Stimulated activated naive CD8-positive, alpha-beta T cell treated with anti-CD3 and anti-CD28 coated beads, Interleukin-15, amount 100 ng/mL, for 72 hours (primary cell): ENCODE results near the gene KCNJ8.

ENCODE experiments used
- ATAC-seq: fragments of 150-1000 bp; cut with Tn5 transposase; 2 replicates; pipeline ENCODE4 v1.10.0; 2021; ENCODE audit warnings: mild to moderate bottlenecking, moderate library complexity
- DNase-seq, 2 donors: peaks; one replicate each; pipeline ENCODE4 v3.0.0; 2021 to 2022
- H3K27ac Mint-ChIP-seq, 2 donors: one replicate each; pipeline ENCODE4 v1.8.0; 2022; ENCODE audit warnings: mild to moderate bottlenecking in 2 of 2, mixed read lengths in 2 of 2, moderate library complexity in 2 of 2
- H3K27me3 Mint-ChIP-seq: one replicate; pipeline ENCODE4 v1.8.0; 2022; ENCODE audit warnings: mixed read lengths
- H3K4me1 Mint-ChIP-seq: one replicate; pipeline ENCODE4 v1.8.0; 2022; ENCODE audit warnings: mild to moderate bottlenecking, mixed read lengths
- H3K4me3 Mint-ChIP-seq, 2 donors: one replicate each; pipeline ENCODE4 v1.8.0; 2022; ENCODE audit warnings: mild to moderate bottlenecking in 2 of 2, mixed read lengths in 2 of 2, moderate library complexity in 1 of 2
- H3K9me3 Mint-ChIP-seq, 2 donors: one replicate each; pipeline ENCODE4 v1.8.0; 2022; ENCODE audit warnings: mixed read lengths in 2 of 2

The KCNJ8 gene

GRCh38 chr12:21764065-21764464 is 10.4 kb downstream of the KCNJ8 start:
- Mint-ChIP-seq H3K4me1 (no peaks in the 10 kb centered on the region), H3K9me3 (no peaks in the 10 kb centered on the region), H3K27ac (no peak overlapping the region), H3K27me3 (peaks cover 7% of the 10 kb centered on the region), H3K4me3 (no peak overlapping the region)
- DNase-seq (no peak), ATAC-seq (no peak)

- no peak for ATAC-seq
Observed at GRCh38 chr12:21763531-21763930, 11.0 kb downstream of the KCNJ8 start.

GRCh38 chr12:21759737-21760136 is 14.8 kb downstream of the KCNJ8 start:
- H3K4me3 Mint-ChIP-seq = no peak overlapping the region
- ATAC-seq (no peak), DNase-seq (no peak)
- H3K4me1 Mint-ChIP-seq = no peaks in the 10 kb centered on the region
- no peaks in the 10 kb centered on the region for H3K9me3 Mint-ChIP-seq
- peaks cover 7% of the 10 kb centered on the region for H3K27me3 Mint-ChIP-seq
- no peak overlapping the region for H3K27ac Mint-ChIP-seq

More at GRCh38 chr12:21763531-21763930, 11.0 kb downstream of the KCNJ8 start:
- Mint-ChIP-seq H3K9me3 (no peaks in the 10 kb centered on the region), H3K27me3 (peaks cover 7% of the 10 kb centered on the region), H3K27ac (no peak overlapping the region), H3K4me1 (no peaks in the 10 kb centered on the region), H3K4me3 (no peak overlapping the region)
- no peak for DNase-seq

- Mint-ChIP-seq H3K4me3 (no peak overlapping the region), H3K27me3 (no peaks in the 10 kb centered on the region), H3K27ac (no peak overlapping the region), H3K9me3 (no peaks in the 10 kb centered on the region), H3K4me1 (no peaks in the 10 kb centered on the region)
- DNase-seq (no peak), ATAC-seq (no peak)
Observed at GRCh38 chr12:21757735-21758134, 16.8 kb downstream of the KCNJ8 start.

GRCh38 chr12:21756699-21757098 is 17.8 kb downstream of the KCNJ8 start:
- Mint-ChIP-seq H3K9me3 (no peaks in the 10 kb centered on the region), H3K27ac (no peak overlapping the region), H3K4me1 (no peaks in the 10 kb centered on the region), H3K27me3 (no peaks in the 10 kb centered on the region), H3K4me3 (no peak overlapping the region)
- ATAC-seq (no peak), DNase-seq (no peak)

GRCh38 chr12:21751517-21751916 is 23.0 kb downstream of the KCNJ8 start:
- Mint-ChIP-seq H3K27me3 (peaks cover 21% of the 10 kb centered on the region), H3K4me1 (no peaks in the 10 kb centered on the region), H3K27ac (no peak overlapping the region), H3K4me3 (no peak overlapping the region), H3K9me3 (no peaks in the 10 kb centered on the region)
- DNase-seq = no peak
- ATAC-seq = no peak

- Mint-ChIP-seq H3K4me1 (no peaks in the 10 kb centered on the region), H3K4me3 (no peak overlapping the region), H3K27me3 (peaks cover 30% of the 10 kb centered on the region), H3K27ac (no peak overlapping the region), H3K9me3 (peaks cover 0 to 6% of the 10 kb centered on the region in 2 donors)
- DNase-seq (no peak), ATAC-seq (no peak)
Observed at GRCh38 chr12:21745258-21745657, 29.2 kb downstream of the KCNJ8 start.

GRCh38 chr12:21731144-21731543 is 43.4 kb downstream of the KCNJ8 start:
- H3K4me3 Mint-ChIP-seq = no peak overlapping the region
- H3K27me3 Mint-ChIP-seq = peaks cover 28% of the 10 kb centered on the region
- no peak for ATAC-seq
- H3K27ac Mint-ChIP-seq = no peak overlapping the region
- DNase-seq = no peak
- H3K9me3 Mint-ChIP-seq = no peaks in the 10 kb centered on the region
- no peaks in the 10 kb centered on the region for H3K4me1 Mint-ChIP-seq

- H3K4me3 Mint-ChIP-seq = no peak overlapping the region
Observed at GRCh38 chr12:21725731-21726130, 48.8 kb downstream of the KCNJ8 start.

GRCh38 chr12:21718944-21719650 is 55.4 kb downstream of the KCNJ8 start:
- H3K27ac Mint-ChIP-seq = no peak overlapping the region
- peaks cover 13% of the 10 kb centered on the region for H3K27me3 Mint-ChIP-seq
- no peaks in the 10 kb centered on the region for H3K4me1 Mint-ChIP-seq
- no peaks in the 10 kb centered on the region for H3K9me3 Mint-ChIP-seq
- ATAC-seq (no peak), DNase-seq (no peak)
- H3K4me3 Mint-ChIP-seq = no peak overlapping the region

More at GRCh38 chr12:21725731-21726130, 48.8 kb downstream of the KCNJ8 start:
- H3K27me3 Mint-ChIP-seq = peaks cover 20% of the 10 kb centered on the region
- no peak overlapping the region for H3K27ac Mint-ChIP-seq
- H3K4me1 Mint-ChIP-seq = no peaks in the 10 kb centered on the region
- ATAC-seq (no peak), DNase-seq (no peak)
- no peaks in the 10 kb centered on the region for H3K9me3 Mint-ChIP-seq

- H3K27me3 Mint-ChIP-seq = peaks cover 18% of the 10 kb centered on the region
- no peak overlapping the region for H3K27ac Mint-ChIP-seq
- no peaks in the 10 kb centered on the region for H3K9me3 Mint-ChIP-seq
- ATAC-seq (no peak), DNase-seq (no peak)
- no peak overlapping the region for H3K4me3 Mint-ChIP-seq
- no peaks in the 10 kb centered on the region for H3K4me1 Mint-ChIP-seq
Observed at GRCh38 chr12:21718403-21718802, 56.1 kb downstream of the KCNJ8 start.

GRCh38 chr12:21717767-21718166 is 56.7 kb downstream of the KCNJ8 start:
- Mint-ChIP-seq H3K9me3 (no peaks in the 10 kb centered on the region), H3K4me1 (no peaks in the 10 kb centered on the region), H3K27me3 (peaks cover 18% of the 10 kb centered on the region), H3K4me3 (no peak overlapping the region), H3K27ac (no peak overlapping the region)
- DNase-seq (no peak), ATAC-seq (no peak)

- no peaks in the 10 kb centered on the region for H3K9me3 Mint-ChIP-seq
- H3K27ac Mint-ChIP-seq = no peak overlapping the region
Observed at GRCh38 chr12:21715386-21715785, 59.1 kb downstream of the KCNJ8 start.

More at GRCh38 chr12:21715386-21715785, 59.1 kb downstream of the KCNJ8 start:
- Mint-ChIP-seq H3K4me3 (no peak overlapping the region), H3K27me3 (peaks cover 18% of the 10 kb centered on the region), H3K4me1 (no peaks in the 10 kb centered on the region)
- ATAC-seq = no peak
- no peak for DNase-seq
